HG02610 (cell line): ENCODE measurements around the gene INPP5J.

Source experiments
- ATAC-seq: cut with Tn5 transposase; IDR thresholded peaks from one replicate; pipeline ENCODE4 v1.9.1; 2021; ENCODE audit warnings: mild to moderate bottlenecking, moderate library complexity; ENCODE audit not compliant: unreplicated experiment

Gene INPP5J

GRCh38 chr22:31124811-31125465 is 2.2 kb downstream of the INPP5J start:
- no peak for ATAC-seq

GRCh38 chr22:31125521-31126117 is 2.9 kb downstream of the INPP5J start:
- no peak for ATAC-seq

GRCh38 chr22:31126128-31126868 is 3.5 kb downstream of the INPP5J start:
- ATAC-seq, result no peak

GRCh38 chr22:31126869-31127175 is 4.1 kb downstream of the INPP5J start:
- no peak for ATAC-seq

- no peak for ATAC-seq
Observed at GRCh38 chr22:31127181-31127772, 4.5 kb downstream of the INPP5J start.

- no peak for ATAC-seq
Observed at GRCh38 chr22:31128156-31128555, 5.4 kb downstream of the INPP5J start.

GRCh38 chr22:31130873-31131272 is 8.1 kb downstream of the INPP5J start:
- ATAC-seq, result no peak

- no peak for ATAC-seq
Observed at GRCh38 chr22:31133911-31134310, 11.1 kb downstream of the INPP5J start.

- no peak for ATAC-seq
Observed at GRCh38 chr22:31134688-31135087, 11.9 kb downstream of the INPP5J start.

GRCh38 chr22:31135706-31136105 is 12.9 kb downstream of the INPP5J start:
- no peak for ATAC-seq

- no peak for ATAC-seq
Observed at GRCh38 chr22:31136155-31136554, 13.4 kb downstream of the INPP5J start.

GRCh38 chr22:31136711-31137110 is 13.9 kb downstream of the INPP5J start:
- ATAC-seq, result no peak

- no peak for ATAC-seq
Observed at GRCh38 chr22:31137721-31138120, 15.0 kb downstream of the INPP5J start.

GRCh38 chr22:31138126-31138525 is 15.4 kb downstream of the INPP5J start:
- ATAC-seq, result no peak

- ATAC-seq, result no peak
Observed at GRCh38 chr22:31139066-31139465, 16.3 kb downstream of the INPP5J start.

GRCh38 chr22:31139866-31140716 is 17.3 kb downstream of the INPP5J start, which contains the start of gene PLA2G3:
TSS of gene PLA2G3 (minus strand) at chr22:31140508. CDS start at chr22:31140354, 154 bp downstream.
- no peak for ATAC-seq

GRCh38 chr22:31140746-31141145 is 18.0 kb downstream of the INPP5J start:
- ATAC-seq, result no peak

GRCh38 chr22:31141551-31141950 is 18.8 kb downstream of the INPP5J start:
- no peak for ATAC-seq

- ATAC-seq, result no peak
Observed at GRCh38 chr22:31142285-31142684, 19.5 kb downstream of the INPP5J start.

- no peak for ATAC-seq
Observed at GRCh38 chr22:31143038-31143437, 20.3 kb downstream of the INPP5J start.

GRCh38 chr22:31143537-31143936 is 20.8 kb downstream of the INPP5J start:
- no peak for ATAC-seq
